ENCODE measurements around the gene LRP3.

- TF ChIP-seq CTCF (conservative IDR thresholded peaks at IDR 0.05 in 1 of 2, IDR thresholded peaks at IDR 0.05 in 1 of 2; ENCODE audit: low read depth in 1 of 2, low read length in 2 of 2): no peak
- TF ChIP-seq EZH2 (IDR thresholded peaks at IDR 0.05; ENCODE audit: low read length, missing control alignments): no peak
Observed at GRCh38 chr19:33159149-33159548, 35.0 kb upstream of the LRP3 start.

Measured in fibroblast of lung (primary cell).